NCI-H446 (cell line): Measurements from ENCODE around the gene CLIC4.
"Not testable (repeated sequence)": the region's sequence is repeated elsewhere in the genome, so short reads cannot be mapped to it uniquely, and the experiment has no call there.

Source experiments
- DNase-seq, 2 experiments: peaks; one replicate each; lab custom pipeline; 2025; lab: John Stamatoyannopoulos, UW

The CLIC4 gene

GRCh38 chr1:24875991-24876506 is 130.8 kb downstream of the CLIC4 start:
- DNase-seq: no peak

GRCh38 chr1:24878045-24878444 is 132.8 kb downstream of the CLIC4 start:
- DNase-seq: no peak

- DNase-seq: no peak
Measured at GRCh38 chr1:24878775-24879742, 133.8 kb downstream of the CLIC4 start.

- DNase-seq: no peak
Measured at GRCh38 chr1:24881034-24881433, 135.8 kb downstream of the CLIC4 start.

GRCh38 chr1:24884751-24885150 is 139.5 kb downstream of the CLIC4 start:
- DNase-seq: no peak

GRCh38 chr1:24886241-24886640 is 141.0 kb downstream of the CLIC4 start:
- no peak for DNase-seq

- no peak for DNase-seq
Measured at GRCh38 chr1:24888061-24888970, 143.1 kb downstream of the CLIC4 start.

GRCh38 chr1:24888971-24889676 is 143.9 kb downstream of the CLIC4 start:
- no peak for DNase-seq

GRCh38 chr1:24890887-24891286 is 145.6 kb downstream of the CLIC4 start:
- no peak for DNase-seq

- DNase-seq: not testable (repeated sequence)
Measured at GRCh38 chr1:24891367-24891766, 146.1 kb downstream of the CLIC4 start.

GRCh38 chr1:24892188-24893153 is 147.2 kb downstream of the CLIC4 start:
- no peak for DNase-seq

GRCh38 chr1:24893431-24893830 is 148.2 kb downstream of the CLIC4 start:
- no peak for DNase-seq
